Skin of body (tissue), 2 donors: ENCODE data around the gene CD3D. TPM values are rescaled to one million over a fixed set of nuclear protein-coding genes. Genes with fewer than 3 reads are reported as not detected.
"Not testable (repeated sequence)": the region's sequence is repeated elsewhere in the genome, so short reads cannot be mapped to it uniquely, and the experiment has no call there.

Source experiments
- DNase-seq: peaks from one replicate; lab custom pipeline; 2025; lab: John Stamatoyannopoulos, UW
- total RNA-seq: library from RNA; depleted of rRNA; stranded (reverse); fragments of >200 nt; gene quantifications from one replicate; pipeline ENCODE4 v1.2.3, GENCODE V29; 2014

CD3D gene
- total RNA-seq, 1 donor from 2014 or later: 0.59 TPM

DNA sequence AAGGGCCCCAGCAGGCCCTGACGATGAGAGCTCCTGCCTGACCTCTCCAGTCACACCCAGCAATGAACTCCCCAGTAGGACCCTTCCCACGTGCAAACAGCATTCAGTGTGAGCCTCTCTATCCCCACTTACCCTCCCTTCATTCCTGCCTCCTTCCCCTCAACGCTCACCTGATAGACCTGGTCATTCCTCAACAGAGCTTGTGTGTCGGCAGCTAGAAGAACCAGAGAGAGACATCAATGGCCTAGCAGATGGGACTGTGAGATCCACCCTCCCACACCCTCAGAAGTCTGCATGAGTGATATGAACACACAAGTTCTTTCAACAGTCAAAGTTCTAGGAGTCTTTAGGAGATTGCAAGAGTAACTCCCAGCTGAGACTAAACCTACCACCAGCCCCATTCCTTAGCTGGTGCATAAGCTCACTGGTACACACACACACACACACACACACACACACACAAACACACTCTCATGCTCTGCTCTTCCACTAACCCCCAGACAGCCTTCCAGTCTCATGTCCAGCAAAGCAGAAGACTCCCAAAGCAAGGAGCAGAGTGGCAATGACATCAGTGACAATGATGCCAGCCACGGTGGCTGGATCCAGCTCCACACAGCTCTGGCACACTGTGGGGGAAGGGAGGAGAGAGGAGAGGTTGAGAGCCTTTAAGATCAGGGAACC lies 3.1 kb downstream of the CD3D start:
- DNase-seq: no peak

DNA sequence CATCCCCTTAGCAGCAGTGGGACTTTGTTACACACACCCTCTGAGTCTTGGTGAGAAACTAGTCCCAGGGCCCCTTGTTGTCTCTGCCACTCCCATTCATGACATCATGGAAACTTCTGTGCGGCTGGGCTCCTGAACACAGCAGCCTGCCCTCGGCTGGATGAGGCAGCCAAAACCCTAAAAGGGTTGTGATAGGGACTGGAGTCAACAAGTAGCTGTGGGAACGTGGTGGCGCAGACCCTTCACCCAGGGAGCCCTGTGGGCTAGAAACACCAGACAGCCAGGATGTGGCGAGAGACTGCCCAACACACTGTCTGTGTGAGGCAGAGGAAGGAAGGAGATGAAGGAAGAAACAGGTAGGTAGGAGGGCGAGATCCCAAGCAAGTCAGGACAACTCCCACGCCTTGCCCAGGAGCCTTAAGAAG lies 3.9 kb downstream of the CD3D start:
- DNase-seq: no peak

DNA sequence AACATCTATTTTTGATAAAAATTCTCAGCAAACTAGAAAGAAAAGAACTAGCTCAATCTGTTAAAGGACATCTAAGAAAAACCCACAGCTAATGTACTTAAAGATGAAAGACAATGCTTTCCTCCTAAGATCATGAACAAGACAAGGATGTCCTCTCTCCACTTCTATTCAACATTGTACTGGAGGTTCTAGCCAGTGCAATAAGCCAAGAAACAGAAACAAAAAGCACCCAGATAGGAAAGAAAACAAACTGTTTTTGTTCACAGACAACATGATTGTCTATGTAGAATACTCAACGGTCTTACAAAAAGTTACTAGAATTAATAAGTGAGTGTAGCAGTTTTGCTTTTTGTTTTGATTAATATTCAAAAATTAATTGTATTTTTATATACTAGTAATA lies 7.8 kb downstream of the CD3D start:
- DNase-seq: no peak

DNA sequence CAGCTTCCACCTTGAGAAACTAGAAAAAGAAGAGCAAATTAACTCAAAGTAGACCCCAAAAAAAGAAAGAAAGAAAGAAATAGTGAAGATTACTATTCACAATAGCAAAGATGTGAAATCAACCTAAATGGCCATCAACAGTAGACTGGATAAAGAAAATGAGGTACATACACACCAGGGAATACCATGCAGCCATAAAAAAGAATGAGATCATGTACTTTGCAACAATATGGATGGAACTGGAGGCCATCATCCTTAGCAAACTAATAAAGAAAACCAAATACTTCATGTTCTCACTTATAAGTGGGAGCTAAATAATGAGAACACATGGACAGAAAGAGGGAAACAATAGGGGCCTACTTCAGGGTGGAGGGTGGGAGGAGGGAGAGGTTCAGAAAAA lies 13.8 kb downstream of the CD3D start:
- no peak for DNase-seq

DNA sequence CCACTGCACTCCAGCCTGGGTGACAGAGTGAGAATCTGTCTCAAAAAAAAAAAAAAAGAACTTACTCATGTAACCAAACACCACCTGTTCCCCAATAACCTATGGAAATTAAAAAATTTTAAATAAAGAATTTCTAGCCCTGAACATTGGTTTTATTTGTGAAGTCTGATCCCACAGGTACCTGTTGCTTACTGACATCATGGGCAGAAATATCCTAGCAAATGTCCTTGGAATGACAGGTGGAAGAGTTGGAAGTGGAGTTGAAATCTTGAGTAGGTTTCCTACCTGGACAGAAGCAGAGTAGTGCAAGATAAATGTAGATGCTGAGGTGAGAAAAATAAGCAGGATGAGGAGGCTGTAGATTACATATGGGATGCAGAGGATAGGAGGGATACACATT lies 17.2 kb downstream of the CD3D start:
- no peak for DNase-seq

DNA sequence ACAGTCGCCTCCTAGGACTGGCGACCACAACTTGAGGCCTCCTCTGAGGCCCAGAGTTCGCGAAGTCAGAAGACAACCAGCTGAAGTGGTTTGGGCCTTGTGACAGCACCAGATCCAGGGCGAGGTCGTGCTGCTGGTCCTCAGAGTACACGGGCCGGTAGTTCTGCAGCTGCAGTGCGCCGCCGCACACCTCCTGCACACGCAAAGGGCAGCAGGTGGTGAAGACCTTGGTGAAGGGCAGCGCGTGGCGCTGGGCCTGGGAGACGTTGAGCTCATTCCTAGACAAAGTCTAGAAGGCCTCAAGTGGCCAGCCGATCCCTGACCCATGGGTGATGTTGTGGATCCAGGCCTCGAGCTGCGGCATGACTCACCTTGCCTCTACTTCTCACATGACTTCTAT lies 19.8 kb downstream of the CD3D start:
- DNase-seq: no peak

DNA sequence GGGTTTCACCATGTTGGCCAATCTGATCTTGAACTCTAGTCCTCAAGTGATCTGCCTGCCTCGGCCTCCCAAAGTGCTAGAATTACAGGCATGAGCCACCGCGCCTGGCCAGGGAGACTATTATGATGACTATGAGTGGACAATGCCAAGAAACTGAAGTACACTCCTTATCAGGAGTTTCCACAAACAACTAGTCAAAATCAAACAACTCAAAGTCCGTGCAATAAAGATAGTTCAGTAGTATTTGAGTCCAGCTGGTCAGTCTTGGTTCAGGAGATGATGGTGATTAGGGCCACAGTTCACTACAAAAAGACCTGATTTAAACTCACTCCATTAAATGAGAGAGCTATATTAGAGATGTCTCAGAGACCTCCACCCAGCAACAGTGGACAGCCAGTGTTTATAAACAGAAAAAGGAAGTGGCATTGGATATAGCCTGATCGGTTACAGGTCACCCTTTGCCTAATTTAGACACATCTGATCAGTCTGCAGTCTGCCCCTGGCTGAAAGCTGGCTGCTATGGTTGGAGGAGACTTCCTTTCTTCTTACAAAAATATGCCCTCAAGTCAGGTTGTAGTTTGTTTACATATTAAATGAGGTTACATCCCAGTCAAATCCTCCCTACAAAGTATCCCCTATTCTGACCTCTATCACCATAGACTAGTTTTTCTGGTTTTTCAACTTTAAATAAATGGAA lies 21.0 kb downstream of the CD3D start:
- DNase-seq: no peak

DNA sequence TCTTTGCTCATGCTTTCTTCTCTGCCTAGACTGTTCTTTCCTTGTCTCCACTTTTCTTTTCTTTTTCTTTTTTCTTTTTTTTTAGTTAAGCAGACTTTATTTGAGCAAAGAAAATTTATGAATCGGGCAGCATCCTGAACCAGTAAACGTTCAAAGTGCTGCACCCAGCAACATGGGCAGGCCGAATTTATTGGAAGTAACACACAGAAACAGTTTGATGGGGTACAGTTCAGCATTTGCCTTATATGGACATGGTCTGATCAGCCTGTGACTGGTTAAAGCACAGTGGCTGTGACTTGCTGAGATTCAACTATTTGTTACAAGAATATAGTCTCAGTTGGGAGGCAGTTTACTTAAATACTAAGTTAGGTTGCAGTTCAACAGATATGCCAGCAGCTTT lies 22.0 kb downstream of the CD3D start:
- no peak for DNase-seq

DNA sequence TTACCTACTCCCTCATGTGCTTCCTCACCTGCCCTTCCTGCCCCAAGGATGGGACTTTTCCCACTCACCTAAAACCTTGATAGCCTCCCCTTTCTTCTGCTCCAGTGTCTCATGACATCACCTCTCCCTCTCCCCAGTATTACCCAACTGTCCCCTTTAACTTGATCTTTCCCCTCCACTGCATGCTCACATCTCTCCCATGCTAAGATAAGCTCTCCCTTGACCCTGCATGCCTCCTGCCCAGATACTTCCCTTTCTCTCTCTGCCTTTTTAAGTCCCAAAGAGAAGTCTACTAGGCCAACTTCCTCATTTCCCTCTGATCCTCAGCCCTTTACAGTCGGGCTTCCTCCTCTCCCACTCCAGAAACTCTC lies 23.2 kb downstream of the CD3D start:
- DNase-seq: no peak

DNA sequence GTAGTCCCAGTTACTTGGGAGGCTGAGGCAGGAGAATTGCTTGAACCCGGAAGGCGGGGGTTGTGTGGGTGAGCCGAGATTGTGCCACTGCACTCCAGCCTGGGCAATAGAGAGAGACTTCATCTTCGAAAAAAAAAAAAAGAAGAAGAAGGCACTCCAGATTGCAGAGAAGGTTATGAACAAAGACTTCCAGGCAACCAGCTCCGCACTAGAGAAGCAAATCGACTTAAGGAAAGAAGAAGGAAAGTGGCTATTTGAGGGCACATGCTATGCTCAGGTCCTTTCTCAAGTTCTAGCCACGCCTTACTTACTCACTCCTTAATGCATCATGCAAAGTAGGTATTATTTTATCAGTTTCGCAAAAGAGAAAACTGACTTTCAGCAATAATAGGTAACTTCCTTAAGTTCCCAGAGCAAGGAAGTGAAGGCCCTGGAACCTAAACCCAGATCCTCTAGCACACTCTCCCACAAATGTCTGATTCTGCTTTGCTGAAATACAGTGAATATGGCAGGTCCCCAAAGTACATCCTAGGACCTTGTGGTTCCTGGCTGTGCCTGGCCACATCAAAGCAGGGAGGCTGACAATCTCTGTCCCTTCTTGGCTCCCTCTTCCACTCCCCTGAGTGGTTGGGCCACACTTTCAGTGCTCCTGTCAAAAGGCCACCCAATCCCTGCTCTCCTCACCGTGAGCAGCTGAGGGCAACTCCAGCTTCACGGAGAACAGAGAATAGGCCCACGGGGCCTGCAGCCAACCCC lies 23.7 kb downstream of the CD3D start:
- DNase-seq: no peak

DNA sequence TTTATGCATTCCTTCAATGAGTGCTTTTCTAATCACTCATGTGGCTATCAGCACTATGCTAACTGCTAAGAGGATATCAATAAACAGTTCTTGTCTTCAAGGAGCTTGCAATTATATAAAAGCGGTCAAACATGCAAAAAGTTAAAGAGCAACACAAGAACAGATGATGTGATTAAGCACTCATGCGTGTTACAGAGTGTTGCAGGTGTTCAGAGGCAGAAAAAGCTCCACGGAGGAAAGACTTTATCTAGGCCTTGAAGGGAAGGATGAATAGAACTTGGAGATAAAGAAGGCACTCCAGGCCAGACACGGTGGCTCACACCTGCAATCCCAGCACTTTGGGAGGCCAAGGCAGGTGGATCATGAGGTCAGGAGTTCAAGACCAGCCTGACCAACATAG lies 24.4 kb downstream of the CD3D start:
- no peak for DNase-seq

DNA sequence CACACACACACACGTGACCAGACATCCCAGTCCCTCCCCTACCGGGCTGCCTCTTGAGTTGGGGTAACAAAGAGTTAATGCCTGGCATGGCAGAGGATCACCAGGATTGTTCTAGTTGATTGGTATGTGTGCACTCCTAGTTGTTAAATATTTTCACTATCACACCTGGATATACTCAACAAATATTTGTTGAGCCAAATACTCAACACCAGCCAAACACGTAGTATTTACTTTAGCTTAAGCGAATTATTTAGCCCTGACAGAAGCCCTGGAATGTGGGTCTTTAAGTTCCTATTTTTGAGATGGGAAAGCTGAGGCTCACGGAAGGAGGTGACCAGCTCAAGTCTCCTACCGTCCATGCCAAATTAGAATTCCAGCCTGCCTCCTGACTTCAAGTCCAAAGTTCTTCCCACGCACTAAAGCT lies 27.5 kb downstream of the CD3D start:
- no peak for DNase-seq

DNA sequence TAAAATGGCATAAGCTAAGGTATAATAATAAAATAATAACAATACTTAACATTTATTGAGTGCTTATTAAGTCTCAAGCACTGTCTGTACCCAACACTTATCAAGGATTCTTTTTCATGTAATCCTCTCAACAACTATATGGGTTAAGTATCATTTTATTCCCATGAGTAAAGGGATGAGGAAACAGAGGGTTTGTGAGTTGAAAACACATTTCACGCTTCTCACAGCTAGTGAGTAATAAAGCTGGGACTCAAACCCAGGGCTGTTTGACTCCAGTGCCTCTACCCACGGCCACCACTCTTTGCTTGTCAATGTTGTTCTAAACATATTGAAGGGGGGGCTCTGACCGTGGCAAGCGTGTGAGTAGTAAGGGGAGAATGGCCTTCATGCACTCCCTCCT lies 29.3 kb downstream of the CD3D start:
- DNase-seq: no peak

DNA sequence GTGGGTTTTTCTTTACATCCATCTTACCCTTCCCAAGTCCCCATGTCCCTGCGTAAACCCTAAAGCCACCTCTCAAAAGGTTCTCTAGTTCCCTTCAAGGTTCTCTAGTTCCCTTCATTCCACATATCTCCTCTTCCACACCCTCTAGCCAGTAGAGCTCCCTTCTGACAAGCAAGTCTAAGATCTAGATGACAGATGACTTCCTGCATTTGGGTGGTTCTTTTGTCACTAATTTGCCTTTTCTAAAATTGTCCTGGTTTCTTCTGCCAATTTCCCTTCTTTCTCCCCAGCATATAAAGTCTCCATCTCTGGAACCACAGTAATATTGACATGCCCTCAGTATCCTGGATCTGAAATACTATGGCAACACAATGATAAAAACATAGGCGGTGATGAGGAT lies 30.2 kb downstream of the CD3D start:
- no peak for DNase-seq

DNA sequence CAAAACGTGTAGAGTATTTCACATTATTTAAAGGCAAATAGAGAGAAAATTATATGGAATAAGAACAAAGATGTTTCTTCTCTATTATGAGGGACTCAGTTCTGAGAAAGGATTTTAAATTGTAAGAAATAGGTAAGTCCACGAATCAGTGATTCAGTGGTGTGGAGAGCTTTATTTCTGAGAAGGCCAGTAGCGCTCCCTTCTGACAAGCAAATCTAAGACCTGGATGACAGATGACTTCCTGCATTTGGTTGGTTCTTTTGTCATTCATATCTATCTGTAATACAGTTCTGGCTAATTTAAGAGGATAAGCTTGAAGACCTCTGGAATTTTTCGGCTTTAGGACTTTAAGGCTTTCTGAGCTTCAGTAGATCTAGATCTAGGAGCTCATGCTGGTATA lies 31.0 kb downstream of the CD3D start:
- no peak for DNase-seq

DNA sequence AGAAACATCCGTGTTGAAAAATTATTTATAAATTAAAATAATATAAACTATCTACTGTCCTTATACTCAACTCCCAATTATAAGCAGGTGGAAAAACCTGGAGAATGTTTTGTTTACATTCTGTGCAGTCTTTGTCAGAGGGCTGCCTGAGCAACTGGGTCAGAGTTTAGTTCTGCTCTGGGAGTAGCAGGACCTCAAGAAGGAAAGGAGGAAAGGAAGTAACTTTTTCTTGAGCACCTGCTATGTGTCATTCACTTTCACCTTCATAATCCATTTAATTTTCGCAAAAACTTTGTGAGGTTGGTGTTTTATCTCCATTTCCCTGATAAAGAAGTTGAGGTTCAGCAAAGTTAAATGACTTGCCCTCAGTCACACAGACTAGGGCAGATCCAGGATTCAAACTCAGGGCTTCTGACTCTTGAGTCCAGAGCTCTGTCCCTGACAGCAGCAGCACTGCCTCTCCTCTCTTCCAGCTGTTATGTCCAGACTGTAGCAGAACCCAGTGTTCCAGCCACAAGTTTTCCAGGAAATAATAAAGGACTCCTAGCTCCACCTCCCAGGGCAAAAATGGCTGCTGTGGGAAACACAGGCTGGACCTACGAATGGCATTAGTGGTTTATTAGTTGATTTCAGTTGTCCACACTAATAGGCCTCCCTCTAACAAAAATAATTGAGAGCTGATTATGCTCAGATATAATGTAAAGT lies 31.6 kb downstream of the CD3D start:
- no peak for DNase-seq

DNA sequence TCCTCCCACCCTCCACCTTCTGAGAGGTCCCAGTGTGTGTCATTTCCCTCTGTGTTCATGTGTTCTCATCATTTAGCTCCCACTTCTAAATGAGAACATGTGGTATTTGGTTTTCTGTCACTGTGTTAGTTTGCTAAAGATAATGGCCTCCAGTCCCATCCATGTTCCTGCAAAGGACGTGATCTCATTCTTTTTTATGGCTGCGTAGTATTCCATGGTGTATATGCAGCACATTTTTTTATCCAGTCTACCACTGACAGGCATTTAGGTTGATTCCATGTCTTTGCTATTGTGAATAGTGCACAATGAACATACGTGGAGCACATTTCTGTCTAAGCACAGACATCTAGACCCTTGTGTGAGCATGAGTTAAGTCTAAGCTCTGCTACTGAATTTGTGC lies 32.2 kb downstream of the CD3D start:
- DNase-seq: no peak

DNA sequence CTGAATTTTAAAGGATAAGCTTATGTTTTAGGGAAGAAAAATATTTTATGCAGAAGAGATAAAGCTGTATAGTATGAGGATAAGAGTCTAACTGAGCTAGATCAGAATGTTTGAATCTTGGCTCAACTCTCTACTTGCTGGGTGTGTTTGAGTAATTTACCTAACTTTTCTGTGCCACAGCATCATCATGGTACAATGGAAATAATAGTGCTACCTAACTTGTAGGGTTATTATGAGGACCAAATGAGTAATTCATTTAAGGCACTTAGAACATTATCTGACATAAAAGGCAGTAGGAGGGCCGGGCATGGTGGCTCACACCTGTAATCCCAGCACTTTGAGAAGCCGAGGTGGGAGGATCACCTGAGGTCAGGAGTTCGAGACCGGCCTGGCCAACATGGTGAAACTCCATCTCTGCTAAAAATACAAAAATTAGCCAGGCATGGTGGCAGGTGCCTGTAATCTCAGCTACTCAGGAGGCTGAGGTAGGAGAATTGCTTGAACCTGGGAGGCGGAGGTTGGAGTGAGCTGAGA lies 33.4 kb downstream of the CD3D start:
- DNase-seq: not testable (repeated sequence)

DNA sequence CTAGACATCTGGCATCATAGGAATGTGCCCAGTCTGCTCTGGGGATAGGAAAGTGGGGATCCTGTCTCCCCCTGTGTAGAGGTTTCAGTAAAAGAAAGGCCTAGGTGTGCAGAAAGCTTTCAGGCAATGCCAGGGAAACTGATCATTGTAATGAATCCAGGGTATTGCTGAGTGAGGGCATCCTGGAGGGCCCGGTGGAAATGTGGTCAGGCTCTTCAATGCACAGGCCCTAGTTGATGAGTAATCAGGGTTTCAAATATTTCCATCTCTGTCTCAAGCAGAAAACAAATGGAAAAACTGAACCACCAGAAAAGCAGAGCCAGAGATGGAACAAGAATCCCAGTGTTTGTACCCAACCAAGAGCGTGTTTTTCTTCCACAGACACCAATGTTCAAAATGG lies 35.9 kb downstream of the CD3D start:
- DNase-seq: no peak

DNA sequence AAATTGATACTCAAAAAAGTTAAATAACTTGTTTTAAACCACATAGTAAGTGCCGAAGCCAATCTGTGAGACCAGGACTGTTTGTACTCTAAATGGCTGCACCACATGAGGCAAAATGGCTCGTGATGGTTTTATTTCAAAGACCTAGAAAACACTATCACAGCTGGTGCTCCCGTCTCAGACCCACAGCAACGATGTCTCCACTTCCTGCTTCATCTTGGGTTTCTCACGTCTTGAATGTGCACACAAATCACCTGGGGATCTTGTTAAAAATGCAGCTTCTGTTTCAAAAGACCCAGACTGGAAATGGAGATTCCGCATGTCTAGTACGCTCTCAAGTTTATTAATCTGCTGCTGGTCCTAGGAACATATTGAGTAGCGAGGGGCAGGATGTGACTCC lies 36.8 kb downstream of the CD3D start:
- no peak for DNase-seq

DNA sequence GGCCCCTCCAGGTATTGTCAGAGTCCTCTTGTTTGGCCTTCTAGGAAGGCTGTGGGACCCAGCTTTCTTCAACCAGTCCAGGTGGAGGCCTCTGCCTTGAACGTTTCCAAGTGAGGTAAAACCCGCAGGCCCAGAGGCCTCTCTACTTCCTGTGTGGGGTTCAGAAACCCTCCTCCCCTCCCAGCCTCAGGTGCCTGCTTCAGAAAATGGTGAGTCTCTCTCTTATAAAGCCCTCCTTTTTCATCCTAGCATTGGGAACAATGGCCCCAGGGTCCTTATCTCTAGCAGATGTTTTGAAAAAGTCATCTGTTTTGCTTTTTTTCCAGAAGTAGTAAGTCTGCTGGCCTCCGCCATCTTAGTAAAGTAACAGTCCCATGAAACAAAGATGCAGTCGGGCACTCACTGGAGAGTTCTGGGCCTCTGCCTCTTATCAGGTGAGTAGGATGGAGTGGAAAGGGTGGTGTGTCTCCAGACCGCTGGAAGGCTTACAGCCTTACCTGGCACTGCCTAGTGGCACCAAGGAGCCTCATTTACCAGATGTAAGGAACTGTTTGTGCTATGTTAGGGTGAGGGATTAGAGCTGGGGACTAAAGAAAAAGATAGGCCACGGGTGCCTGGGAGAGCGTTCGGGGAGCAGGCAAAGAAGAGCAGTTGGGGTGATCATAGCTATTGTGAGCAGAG lies 37.8 kb downstream of the CD3D start, which contains the start of gene CD3E:
Gene CD3E (plus strand): TSS at position 163 of the 681 bp plus-strand sequence. CDS start 223 bp downstream, at position 386.
- no peak for DNase-seq
